Activated CD4-positive, alpha-beta T cell treated with anti-CD3 and anti-CD28 coated beads, Interleukin-2, amount 10 ng/mL, durations not matched to agents 7 days and 5 days (primary cell): ENCODE data around the gene SLC47A1. TPM values are rescaled to one million over a fixed set of nuclear protein-coding genes. Genes with fewer than 3 reads are reported as not detected.
"Not testable (repeated sequence)": the region's sequence is repeated elsewhere in the genome, so short reads cannot be mapped to it uniquely, and the experiment has no call there.

Source experiments
- CTCF ChIA-PET: fragments of 350-600 bp; sonication (Branson Sonifier 250); formaldehyde crosslinking; loops from one replicate; lab custom pipeline; 2021; ENCODE audit warnings: antibody characterized with exemption; lab: Charles Lee
- POLR2A ChIA-PET: fragments of 350-600 bp; sonication (Branson Sonifier 250); formaldehyde crosslinking; loops from one replicate; lab custom pipeline; 2021; ENCODE audit warnings: antibody characterized with exemption; lab: Charles Lee
- DNase-seq: peaks from one replicate; pipeline ENCODE4 v3.0.0-alpha.2; 2020
- H3K27ac Mint-ChIP-seq: one replicate; pipeline ENCODE4 v1.8.0; 2021; ENCODE audit warnings: mild to moderate bottlenecking, moderate library complexity, mixed read lengths
- H3K27me3 Mint-ChIP-seq: one replicate; pipeline ENCODE4 v1.8.0; 2021; ENCODE audit warnings: mixed read lengths
- H3K36me3 Mint-ChIP-seq: one replicate; pipeline ENCODE4 v1.8.0; 2021; ENCODE audit warnings: low read depth, mixed read lengths
- H3K4me1 Mint-ChIP-seq: one replicate; pipeline ENCODE4 v1.8.0; 2021; ENCODE audit warnings: mixed read lengths
- H3K4me3 Mint-ChIP-seq: one replicate; pipeline ENCODE4 v1.8.0; 2021; ENCODE audit warnings: mild to moderate bottlenecking, moderate library complexity, mixed read lengths
- H3K9me3 Mint-ChIP-seq: one replicate; pipeline ENCODE4 v1.8.0; 2021; ENCODE audit warnings: mixed read lengths
- total RNA-seq, 2 experiments: library from RNA; stranded (reverse); gene quantifications; one replicate each; pipeline ENCODE4 v1.2.3, GENCODE V29; 2021

SLC47A1 gene
- total RNA-seq, 2 experiments from 2014 or later = not detected

- Mint-ChIP-seq H3K27me3 (peaks cover 8% of the 10 kb centered on the region), H3K4me3 (no peak overlapping the region), H3K4me1 (no peaks in the 10 kb centered on the region), H3K36me3 (no peaks in the 10 kb centered on the region), H3K9me3 (no peaks in the 10 kb centered on the region), H3K27ac (no peak overlapping the region)
- DNase-seq = no peak
- CTCF ChIA-PET = no interaction called here
- POLR2A ChIA-PET = no interaction called here
These were observed 36.3 kb downstream of the SLC47A1 start for GRCh38 chr17:19569785-19570543.

- H3K36me3 Mint-ChIP-seq = no peaks in the 10 kb centered on the region
- no peak overlapping the region for H3K27ac Mint-ChIP-seq
- H3K9me3 Mint-ChIP-seq = no peaks in the 10 kb centered on the region
- H3K4me3 Mint-ChIP-seq = no peak overlapping the region
- DNase-seq = no peak
- H3K4me1 Mint-ChIP-seq = no peaks in the 10 kb centered on the region
- ChIA-PET POLR2A (no interaction called here), CTCF (no interaction called here)
- H3K27me3 Mint-ChIP-seq = peaks cover 9% of the 10 kb centered on the region
These were observed 36.9 kb downstream of the SLC47A1 start for GRCh38 chr17:19570544-19571062.

- CTCF ChIA-PET = interaction anchor here (0.6 kb wide), 2 partner anchors 22 to 64 kb away, joined by 3 read pairs; no protein-coding TSS in a partner anchor
- POLR2A ChIA-PET = no interaction called here
- H3K27me3 Mint-ChIP-seq = peaks cover 12% of the 10 kb centered on the region
These were observed 39.4 kb downstream of the SLC47A1 start for GRCh38 chr17:19573075-19573474.

GRCh38 chr17:19574956-19575355 is 41.3 kb downstream of the SLC47A1 start:
- DNase-seq = no peak
- H3K9me3 Mint-ChIP-seq = no peaks in the 10 kb centered on the region
- H3K4me3 Mint-ChIP-seq = no peak overlapping the region
- H3K27ac Mint-ChIP-seq = no peak overlapping the region
- CTCF ChIA-PET = no interaction called here
- POLR2A ChIA-PET = no interaction called here
- no peaks in the 10 kb centered on the region for H3K4me1 Mint-ChIP-seq
- peaks cover 21% of the 10 kb centered on the region for H3K27me3 Mint-ChIP-seq
- no peaks in the 10 kb centered on the region for H3K36me3 Mint-ChIP-seq

More at GRCh38 chr17:19573075-19573474, 39.4 kb downstream of the SLC47A1 start:
- Mint-ChIP-seq H3K36me3 (no peaks in the 10 kb centered on the region), H3K27ac (no peak overlapping the region), H3K4me3 (no peak overlapping the region), H3K9me3 (no peaks in the 10 kb centered on the region), H3K4me1 (no peaks in the 10 kb centered on the region)
- no peak for DNase-seq

- CTCF ChIA-PET = interaction anchor here (1.0 kb wide), 1 partner anchor 59 kb away, joined by 4 read pairs; no protein-coding TSS in a partner anchor
These were observed 44.9 kb downstream of the SLC47A1 start for GRCh38 chr17:19578545-19578944.

GRCh38 chr17:19579192-19579761 is 45.6 kb downstream of the SLC47A1 start:
- no peak for DNase-seq
- CTCF ChIA-PET = interaction anchor here (1.0 kb wide), 1 partner anchor 60 kb away, joined by 4 read pairs; no protein-coding TSS in a partner anchor
- Mint-ChIP-seq H3K9me3 (no peaks in the 10 kb centered on the region), H3K4me1 (no peaks in the 10 kb centered on the region), H3K27me3 (peaks cover 29% of the 10 kb centered on the region), H3K36me3 (no peaks in the 10 kb centered on the region), H3K4me3 (no peak overlapping the region), H3K27ac (no peak overlapping the region)
- POLR2A ChIA-PET = no interaction called here

More at GRCh38 chr17:19578545-19578944, 44.9 kb downstream of the SLC47A1 start:
- Mint-ChIP-seq H3K9me3 (no peaks in the 10 kb centered on the region), H3K4me3 (no peak overlapping the region), H3K27ac (no peak overlapping the region), H3K36me3 (no peaks in the 10 kb centered on the region), H3K4me1 (no peaks in the 10 kb centered on the region), H3K27me3 (peaks cover 29% of the 10 kb centered on the region)
- POLR2A ChIA-PET = no interaction called here
- no peak for DNase-seq

GRCh38 chr17:19579867-19580565 is 46.4 kb downstream of the SLC47A1 start:
- DNase-seq = no peak
- Mint-ChIP-seq H3K4me3 (no peak overlapping the region), H3K27ac (no peak overlapping the region), H3K9me3 (no peaks in the 10 kb centered on the region), H3K36me3 (no peaks in the 10 kb centered on the region), H3K27me3 (peaks cover 28% of the 10 kb centered on the region), H3K4me1 (no peaks in the 10 kb centered on the region)
- ChIA-PET POLR2A (no interaction called here), CTCF (no interaction called here)

GRCh38 chr17:19580566-19580920 is 46.9 kb downstream of the SLC47A1 start:
- H3K4me3 Mint-ChIP-seq, H3K27ac Mint-ChIP-seq, H3K9me3 Mint-ChIP-seq, H3K4me1 Mint-ChIP-seq, DNase-seq, POLR2A ChIA-PET, H3K36me3 Mint-ChIP-seq, CTCF ChIA-PET: not testable (repeated sequence)
- peaks cover 27% of the 10 kb centered on the region for H3K27me3 Mint-ChIP-seq

- H3K9me3 Mint-ChIP-seq, H3K4me1 Mint-ChIP-seq, H3K36me3 Mint-ChIP-seq, POLR2A ChIA-PET, DNase-seq, CTCF ChIA-PET, H3K27ac Mint-ChIP-seq, H3K4me3 Mint-ChIP-seq: not testable (repeated sequence)
- peaks cover 27% of the 10 kb centered on the region for H3K27me3 Mint-ChIP-seq
These were observed 48.5 kb downstream of the SLC47A1 start for GRCh38 chr17:19582152-19582551.

GRCh38 chr17:19583871-19584270 is 50.2 kb downstream of the SLC47A1 start:
- H3K27me3 Mint-ChIP-seq = peaks cover 17% of the 10 kb centered on the region
- CTCF ChIA-PET = interaction anchor here (0.7 to 0.9 kb wide), 2 partner anchors 44 to 237 kb away, joined by 3 to 4 read pairs; no protein-coding TSS in a partner anchor
- H3K36me3 Mint-ChIP-seq = no peaks in the 10 kb centered on the region
- no peak overlapping the region for H3K27ac Mint-ChIP-seq
- no peak for DNase-seq
- POLR2A ChIA-PET = no interaction called here
- no peaks in the 10 kb centered on the region for H3K9me3 Mint-ChIP-seq
- H3K4me1 Mint-ChIP-seq = no peaks in the 10 kb centered on the region
- H3K4me3 Mint-ChIP-seq = no peak overlapping the region

GRCh38 chr17:19590451-19590850 is 56.8 kb downstream of the SLC47A1 start:
- Mint-ChIP-seq H3K9me3 (no peaks in the 10 kb centered on the region), H3K27me3 (no peaks in the 10 kb centered on the region), H3K36me3 (no peaks in the 10 kb centered on the region), H3K27ac (no peak overlapping the region), H3K4me1 (no peaks in the 10 kb centered on the region), H3K4me3 (no peak overlapping the region)
- POLR2A ChIA-PET = interaction anchor here (0.6 kb wide), 1 partner anchor 112 kb away, joined by 3 read pairs; no protein-coding TSS in a partner anchor
- no peak for DNase-seq
- CTCF ChIA-PET = no interaction called here

- no peaks in the 10 kb centered on the region for H3K4me1 Mint-ChIP-seq
- no peak overlapping the region for H3K4me3 Mint-ChIP-seq
These were observed 57.4 kb downstream of the SLC47A1 start for GRCh38 chr17:19590912-19591551.

More at GRCh38 chr17:19590912-19591551, 57.4 kb downstream of the SLC47A1 start:
- no peaks in the 10 kb centered on the region for H3K36me3 Mint-ChIP-seq
- no peak for DNase-seq
- ChIA-PET POLR2A (interaction anchor here (0.6 to 1.0 kb wide), 2 partner anchors 113 to 144 kb away, joined by 3 to 5 read pairs; no protein-coding TSS in a partner anchor), CTCF (no interaction called here)
- H3K9me3 Mint-ChIP-seq = no peaks in the 10 kb centered on the region
- no peak overlapping the region for H3K27ac Mint-ChIP-seq
- no peaks in the 10 kb centered on the region for H3K27me3 Mint-ChIP-seq
